Astrocyte (in vitro differentiated cells and primary cell): ENCODE results near the gene RUNX1. TPM values are rescaled to one million over a fixed set of nuclear protein-coding genes. Genes with fewer than 3 reads are reported as not detected.
A peak's percentile ranks its signal among the peaks of the same experiment; 100 is the strongest.

Experiments used
- DNase-seq: peaks from one replicate; pipeline ENCODE4 v3.0.0-alpha.2; 2010; ENCODE audit warnings: low read depth
- FAIRE-seq: peaks from 2 replicates; lab custom pipeline; 2011; peaks lifted over from hg19 to GRCh38; lab: Jason Lieb, UNC
- H2AFZ ChIP-seq: 2 replicates; pipeline ENCODE4 v1.6.0; 2012; ENCODE audit warnings: low read depth, low read length, inconsistent platforms
- H3K27ac ChIP-seq: 2 replicates; pipeline ENCODE4 v1.5.1; 2011; ENCODE audit warnings: low read depth, low read length, inconsistent platforms
- H3K27me3 ChIP-seq: 2 replicates; pipeline ENCODE4 v1.6.0; 2011; ENCODE audit warnings: low read length, inconsistent platforms; ENCODE audit not compliant: insufficient read depth
- H3K36me3 ChIP-seq: 2 replicates; pipeline ENCODE4 v1.5.1; 2011; ENCODE audit warnings: low read length, inconsistent platforms; ENCODE audit not compliant: insufficient read depth
- H3K4me1 ChIP-seq: 2 replicates; pipeline ENCODE4 v1.5.1; 2011; ENCODE audit warnings: low read length, inconsistent platforms; ENCODE audit not compliant: insufficient read depth
- H3K4me2 ChIP-seq: 2 replicates; pipeline ENCODE4 v1.6.0; 2012; ENCODE audit warnings: low read length, inconsistent platforms
- H3K4me3 ChIP-seq: 2 replicates; pipeline ENCODE4 v1.5.1; 2011; ENCODE audit warnings: low read depth, mild to moderate bottlenecking, low read length, inconsistent platforms; ENCODE audit not compliant: insufficient read depth
- H3K79me2 ChIP-seq: 2 replicates; pipeline ENCODE4 v1.6.0; 2012; ENCODE audit warnings: mild to moderate bottlenecking, low read length, inconsistent platforms; ENCODE audit not compliant: insufficient read depth
- H3K9ac ChIP-seq: 2 replicates; pipeline ENCODE4 v1.6.0; 2012; ENCODE audit warnings: mild to moderate bottlenecking, low read length, inconsistent platforms
- H3K9me3 ChIP-seq: 2 replicates; pipeline ENCODE4 v1.5.1; 2012; ENCODE audit warnings: low read depth, mild to moderate bottlenecking, low read length, inconsistent platforms; ENCODE audit not compliant: insufficient read depth
- H4K20me1 ChIP-seq: 2 replicates; pipeline ENCODE4 v1.6.0; 2012; ENCODE audit warnings: low read length, inconsistent platforms; ENCODE audit not compliant: insufficient read depth
- H3K27ac Mint-ChIP-seq: one replicate; pipeline ENCODE4 v1.8.0; 2021; ENCODE audit warnings: mild to moderate bottlenecking, mixed read lengths; ENCODE audit not compliant: unreplicated experiment
- H3K27me3 Mint-ChIP-seq: one replicate; pipeline ENCODE4 v1.8.0; 2021; ENCODE audit warnings: low read depth, mixed read lengths; ENCODE audit not compliant: unreplicated experiment
- H3K36me3 Mint-ChIP-seq: one replicate; pipeline ENCODE4 v1.8.0; 2021; ENCODE audit warnings: low read depth, mixed read lengths; ENCODE audit not compliant: unreplicated experiment
- H3K4me1 Mint-ChIP-seq: one replicate; pipeline ENCODE4 v1.8.0; 2021; ENCODE audit warnings: low read depth, mixed read lengths; ENCODE audit not compliant: unreplicated experiment
- H3K4me3 Mint-ChIP-seq: one replicate; pipeline ENCODE4 v1.8.0; 2021; ENCODE audit warnings: mild to moderate bottlenecking, moderate library complexity, mixed read lengths; ENCODE audit not compliant: unreplicated experiment
- H3K9me3 Mint-ChIP-seq: one replicate; pipeline ENCODE4 v1.8.0; 2021; ENCODE audit warnings: mild to moderate bottlenecking, mixed read lengths; ENCODE audit not compliant: unreplicated experiment
- CTCF ChIP-seq: IDR thresholded peaks from 2 replicates; pipeline ENCODE4 v1.5.1; 2011; ENCODE audit warnings: low read depth, mild to moderate bottlenecking, inconsistent platforms, low read length, moderate library complexity; ENCODE audit not compliant: insufficient read depth
- EZH2 ChIP-seq: IDR thresholded peaks from 2 replicates; pipeline ENCODE4 v1.6.1; 2012; ENCODE audit warnings: mild to moderate bottlenecking, low read length, inconsistent platforms; ENCODE audit not compliant: insufficient read depth
- total RNA-seq: library from RNA; stranded (reverse); gene quantifications from 2 replicates; pipeline ENCODE4 v1.2.1, GENCODE V29; 2021

RUNX1 gene
- total RNA-seq, 1 donor from 2014 or later = 84.6 TPM

- Mint-ChIP-seq H3K27ac (no peak overlapping the region), H3K27me3 (no peaks in the 10 kb centered on the region), H3K4me1 (peaks cover 14% of the 10 kb centered on the region), H3K4me3 (no peak overlapping the region), H3K36me3 (peaks cover 10% of the 10 kb centered on the region), H3K9me3 (no peaks in the 10 kb centered on the region)
- Histone ChIP-seq H3K4me1 (no peaks in the 10 kb centered on the region), H3K27ac (no peak overlapping the region), H3K79me2 (peaks cover 3% of the 10 kb centered on the region), H3K9ac (no peak overlapping the region), H3K27me3 (no peaks in the 10 kb centered on the region), H3K4me2 (no peak overlapping the region), H4K20me1 (no peaks in the 10 kb centered on the region), H3K36me3 (no peaks in the 10 kb centered on the region), H3K9me3 (no peaks in the 10 kb centered on the region), H2AFZ (no peak overlapping the region), H3K4me3 (no peak overlapping the region)
- FAIRE-seq (no peak), DNase-seq (no peak)
- TF ChIP-seq CTCF (no peak), EZH2 (no peak)
These were observed 126.6 kb downstream of the RUNX1 start for GRCh38 chr21:34922479-34922878.

GRCh38 chr21:34921151-34921550 is 128.0 kb downstream of the RUNX1 start:
- H3K79me2 ChIP-seq = peaks cover 3% of the 10 kb centered on the region
- H3K9me3 Mint-ChIP-seq = no peaks in the 10 kb centered on the region
- H3K27ac ChIP-seq = no peak overlapping the region
- no peaks in the 10 kb centered on the region for H3K9me3 ChIP-seq
- DNase-seq = no peak
- TF ChIP-seq CTCF = no peak
- TF ChIP-seq EZH2 = no peak
- no peak overlapping the region for H3K4me2 ChIP-seq
- H3K36me3 ChIP-seq = no peaks in the 10 kb centered on the region
- no peak overlapping the region for H2AFZ ChIP-seq
- no peaks in the 10 kb centered on the region for H4K20me1 ChIP-seq
- peaks cover 11% of the 10 kb centered on the region for H3K4me1 Mint-ChIP-seq
- no peak overlapping the region for H3K4me3 ChIP-seq
- H3K4me1 ChIP-seq = peaks cover 6% of the 10 kb centered on the region
- peak overlapping the region; percentile 2 for H3K27ac Mint-ChIP-seq
- no peaks in the 10 kb centered on the region for H3K27me3 Mint-ChIP-seq
- no peaks in the 10 kb centered on the region for H3K27me3 ChIP-seq
- H3K4me3 Mint-ChIP-seq = no peak overlapping the region
- H3K36me3 Mint-ChIP-seq = peaks cover 10% of the 10 kb centered on the region
- no peak for FAIRE-seq
- H3K9ac ChIP-seq = no peak overlapping the region

- no peak overlapping the region for H3K27ac ChIP-seq
- Mint-ChIP-seq H3K27ac (no peak overlapping the region), H3K27me3 (no peaks in the 10 kb centered on the region), H3K36me3 (peaks cover 10% of the 10 kb centered on the region), H3K9me3 (no peaks in the 10 kb centered on the region), H3K4me3 (no peak overlapping the region), H3K4me1 (peaks cover 24% of the 10 kb centered on the region)
- TF ChIP-seq CTCF (no peak), EZH2 (no peak)
- H4K20me1 ChIP-seq = no peaks in the 10 kb centered on the region
- H3K36me3 ChIP-seq = no peaks in the 10 kb centered on the region
- DNase-seq (no peak), FAIRE-seq (no peak)
- no peak overlapping the region for H3K9ac ChIP-seq
- H3K9me3 ChIP-seq = no peaks in the 10 kb centered on the region
- no peak overlapping the region for H3K4me3 ChIP-seq
- H3K4me1 ChIP-seq = peaks cover 19% of the 10 kb centered on the region
- no peak overlapping the region for H3K4me2 ChIP-seq
- H2AFZ ChIP-seq = no peak overlapping the region
- no peaks in the 10 kb centered on the region for H3K27me3 ChIP-seq
- H3K79me2 ChIP-seq = peaks cover 3% of the 10 kb centered on the region
These were observed 129.7 kb downstream of the RUNX1 start for GRCh38 chr21:34919406-34919805.
